WTC11 (cell line): ENCODE results near the gene SEMA4D.

ENCODE experiments used
- ATF2 ChIP-seq: sonication (generic); formaldehyde crosslinking; IDR thresholded peaks from 2 replicates; pipeline ENCODE4 v1.8.1; 2022; ENCODE audit warnings: low read depth, missing genetic modification reagents, borderline replicate concordance
- CTCF ChIP-seq: fragments of 200-600 bp; IDR thresholded peaks from 2 replicates; pipeline ENCODE4 v1.8.0; 2022; ENCODE audit warnings: antibody characterized with exemption
- E2F4 ChIP-seq: sonication (generic); formaldehyde crosslinking; IDR thresholded peaks from 2 replicates; pipeline ENCODE4 v1.8.1; 2022; ENCODE audit warnings: low read depth, mild to moderate bottlenecking, moderate library complexity, missing genetic modification reagents, borderline replicate concordance
- GABPB1 ChIP-seq: sonication (generic); formaldehyde crosslinking; IDR thresholded peaks from 2 replicates; pipeline ENCODE4 v1.8.1; 2023; ENCODE audit warnings: mild to moderate bottlenecking, missing genetic modification reagents
- IRF1 ChIP-seq: sonication (generic); formaldehyde crosslinking; IDR thresholded peaks from 2 replicates; pipeline ENCODE4 v1.8.0; 2023; ENCODE audit warnings: missing genetic modification reagents
- KAT7 ChIP-seq: sonication (generic); formaldehyde crosslinking; IDR thresholded peaks from 2 replicates; pipeline ENCODE4 v1.8.1; 2023; ENCODE audit warnings: missing genetic modification reagents, mild to moderate bottlenecking, borderline replicate concordance
- ZNF121 ChIP-seq: sonication (generic); formaldehyde crosslinking; IDR thresholded peaks from 2 replicates; pipeline ENCODE4 v1.8.0; 2023; ENCODE audit warnings: missing genetic modification reagents
- ZNF138 ChIP-seq: sonication (generic); formaldehyde crosslinking; conservative IDR thresholded peaks from 2 replicates; pipeline ENCODE4 v1.8.1; 2022; ENCODE audit warnings: mild to moderate bottlenecking, moderate library complexity, missing genetic modification reagents
- ZNF281 ChIP-seq: sonication (generic); formaldehyde crosslinking; IDR thresholded peaks from 2 replicates; pipeline ENCODE4 v1.8.0; 2023; ENCODE audit warnings: mild to moderate bottlenecking, missing genetic modification reagents
- ZNF423 ChIP-seq: fragments of 250-450 bp; sonication (Bioruptor Pico); IDR thresholded peaks from 2 replicates; pipeline ENCODE4 v2.1.2; 2022; ENCODE audit warnings: mild to moderate bottlenecking, moderate library complexity

GRCh38 chr9:89465001-89465451 is 32.9 kb downstream of the SEMA4D start:
- TF ChIP-seq ZNF281 (no peak), ZNF423 (CRISPR knock-in tag) (no peak), GABPB1 (CRISPR knock-in tag) (no peak), IRF1 (CRISPR knock-in tag) (no peak), CTCF (no peak), ATF2 (CRISPR knock-in tag) (no peak), E2F4 (CRISPR knock-in tag) (no peak), KAT7 (CRISPR knock-in tag) (no peak), ZNF121 (no peak), ZNF138 (CRISPR knock-in tag) (no peak)
